ENCODE measurements around the gene TSEN54.

GRCh38 chr17:75548813-75549212 is 32.5 kb downstream of the TSEN54 start:
- TF ChIP-seq ZNF274 (IDR thresholded peaks at IDR 0.05; ENCODE audit: low read depth, low read length) (no peak), YY1 (IDR thresholded peaks at IDR 0.05; ENCODE audit: insufficient read depth, insufficient read length) (no peak)

All from NT2/D1 (cell line).